ENCODE data around the gene MORN4. TPM values are rescaled to one million over a fixed set of nuclear protein-coding genes. Genes with fewer than 3 reads are reported as not detected.
A peak's percentile ranks its signal among the peaks of the same experiment; 100 is the strongest.

The MORN4 gene
- 1 to 10 TPM in 1 of 4 donors, under 1 TPM in 2, not detected in 1; 0.35 to 1.4 (median 0.54) TPM for total RNA-seq

- DNase-seq = peak; percentile 90 to 96 (median 92)
- no peak for TF ChIP-seq CTCF (IDR thresholded peaks at IDR 0.05)
- no peak for TF ChIP-seq POLR2A (IDR thresholded peaks at IDR 0.05)
- no peaks in the 10 kb centered on the region for H3K27me3 ChIP-seq
- peaks cover 0 to 8% (median 0%) of the 10 kb centered on the region in 4 donors for H3K4me1 ChIP-seq
- no peaks in the 10 kb centered on the region for H3K9me3 ChIP-seq
- peak within 1 kb of the TSS; percentile 63 to 69 (median 64) for H3K4me3 ChIP-seq
- H3K27ac ChIP-seq = peak within 1 kb of the TSS in 2 of 4 donors; percentile 36 to 58
- H3K36me3 ChIP-seq = no peaks in the 10 kb centered on the region
These were observed at the start of gene MORN4 for GRCh38 chr10:97632949-97633884. MORN4 (minus strand) TSS chr10:97633500; CDS start chr10:97619653, 13,847 bp downstream.

GRCh38 chr10:97682042-97682441 lies 48.7 kb upstream of the MORN4 start:
- peak in 2 of 3 donors; percentile 57 to 65 for DNase-seq
- H3K27me3 ChIP-seq = no peaks in the 10 kb centered on the region
- peaks cover 0 to 27% (median 0%) of the 10 kb centered on the region in 3 donors for H3K36me3 ChIP-seq
- H3K27ac ChIP-seq = peak overlapping the region in 1 of 4 donors; percentile 44
- TF ChIP-seq POLR2A (IDR thresholded peaks at IDR 0.05) (no peak), CTCF (IDR thresholded peaks at IDR 0.05) (no peak)
- peaks cover 0 to 42% (median 0%) of the 10 kb centered on the region in 4 donors for H3K4me1 ChIP-seq
- H3K9me3 ChIP-seq = no peaks in the 10 kb centered on the region
- no peak overlapping the region for H3K4me3 ChIP-seq

GRCh38 chr10:97679594-97679993 lies 46.3 kb upstream of the MORN4 start:
- TF ChIP-seq POLR2A (IDR thresholded peaks at IDR 0.05) (no peak), CTCF (IDR thresholded peaks at IDR 0.05) (no peak)
- Histone ChIP-seq H3K27ac (no peak overlapping the region), H3K27me3 (no peaks in the 10 kb centered on the region), H3K4me1 (peaks cover 0 to 25% (median 0%) of the 10 kb centered on the region in 4 donors), H3K9me3 (no peaks in the 10 kb centered on the region), H3K4me3 (no peak overlapping the region), H3K36me3 (peaks cover 0 to 49% (median 0%) of the 10 kb centered on the region in 3 donors)
- DNase-seq = no peak

GRCh38 chr10:97676770-97677581 lies 43.7 kb upstream of the MORN4 start:
- no peaks in the 10 kb centered on the region for H3K9me3 ChIP-seq
- DNase-seq = peak; percentile 26 to 69 (median 58)
- no peak overlapping the region for H3K4me3 ChIP-seq
- H3K36me3 ChIP-seq = peaks cover 0 to 66% (median 0%) of the 10 kb centered on the region in 3 donors
- TF ChIP-seq POLR2A (IDR thresholded peaks at IDR 0.05) (no peak), CTCF (IDR thresholded peaks at IDR 0.05) (peak; percentile 55 to 87 (median 80))
- H3K4me1 ChIP-seq = peaks cover 0 to 2% (median 0%) of the 10 kb centered on the region in 4 donors
- H3K27ac ChIP-seq = peak overlapping the region in 2 of 4 donors; percentile 19 to 33
- no peaks in the 10 kb centered on the region for H3K27me3 ChIP-seq

GRCh38 chr10:97675222-97675621 lies 41.9 kb upstream of the MORN4 start:
- peaks cover 0 to 78% (median 0%) of the 10 kb centered on the region in 3 donors for H3K36me3 ChIP-seq
- no peaks in the 10 kb centered on the region for H3K4me1 ChIP-seq
- no peak for TF ChIP-seq CTCF (IDR thresholded peaks at IDR 0.05)
- TF ChIP-seq POLR2A (IDR thresholded peaks at IDR 0.05) = no peak
- no peaks in the 10 kb centered on the region for H3K27me3 ChIP-seq
- no peaks in the 10 kb centered on the region for H3K9me3 ChIP-seq
- no peak overlapping the region for H3K4me3 ChIP-seq
- H3K27ac ChIP-seq = no peak overlapping the region
- DNase-seq = no peak

Data from Peyer's patch (tissue), 4 donors.